Kidney epithelial cell (primary cell): Measurements from ENCODE around the gene TMEM208. TPM values are rescaled to one million over a fixed set of nuclear protein-coding genes. Genes with fewer than 3 reads are reported as not detected.

Experiments
- DNase-seq: peaks from one replicate; pipeline ENCODE4 v3.0.0-alpha.2; 2010; ENCODE audit warnings: low read depth
- H3K27me3 ChIP-seq: 2 replicates; pipeline ENCODE4 v1.6.0; 2011; ENCODE audit warnings: low read length; ENCODE audit not compliant: control insufficient read depth, insufficient read depth
- H3K36me3 ChIP-seq: 2 replicates; pipeline ENCODE4 v1.5.1; 2011; ENCODE audit warnings: low read length; ENCODE audit not compliant: control insufficient read depth, insufficient read depth
- H3K4me3 ChIP-seq: 2 replicates; pipeline ENCODE4 v1.5.1; 2011; ENCODE audit warnings: low read depth, mild to moderate bottlenecking, control low read depth, low read length
- total RNA-seq: library from RNA; depleted of rRNA; stranded (reverse); fragments of >200 nt; gene quantifications from 2 replicates; pipeline ENCODE4 v1.2.3, GENCODE V29; 2015
- TF ChIP-seq, protein P1 (sequence below): IDR thresholded peaks from 2 replicates; pipeline ENCODE4 v1.5.1; 2011; ENCODE audit warnings: mild to moderate bottlenecking, moderate library complexity, low read length, control low read depth, inconsistent platforms; ENCODE audit not compliant: insufficient read depth, poor library complexity, severe bottlenecking

The TMEM208 gene
- total RNA-seq, 1 donor from 2014 or later: 59.3 TPM

DNA sequence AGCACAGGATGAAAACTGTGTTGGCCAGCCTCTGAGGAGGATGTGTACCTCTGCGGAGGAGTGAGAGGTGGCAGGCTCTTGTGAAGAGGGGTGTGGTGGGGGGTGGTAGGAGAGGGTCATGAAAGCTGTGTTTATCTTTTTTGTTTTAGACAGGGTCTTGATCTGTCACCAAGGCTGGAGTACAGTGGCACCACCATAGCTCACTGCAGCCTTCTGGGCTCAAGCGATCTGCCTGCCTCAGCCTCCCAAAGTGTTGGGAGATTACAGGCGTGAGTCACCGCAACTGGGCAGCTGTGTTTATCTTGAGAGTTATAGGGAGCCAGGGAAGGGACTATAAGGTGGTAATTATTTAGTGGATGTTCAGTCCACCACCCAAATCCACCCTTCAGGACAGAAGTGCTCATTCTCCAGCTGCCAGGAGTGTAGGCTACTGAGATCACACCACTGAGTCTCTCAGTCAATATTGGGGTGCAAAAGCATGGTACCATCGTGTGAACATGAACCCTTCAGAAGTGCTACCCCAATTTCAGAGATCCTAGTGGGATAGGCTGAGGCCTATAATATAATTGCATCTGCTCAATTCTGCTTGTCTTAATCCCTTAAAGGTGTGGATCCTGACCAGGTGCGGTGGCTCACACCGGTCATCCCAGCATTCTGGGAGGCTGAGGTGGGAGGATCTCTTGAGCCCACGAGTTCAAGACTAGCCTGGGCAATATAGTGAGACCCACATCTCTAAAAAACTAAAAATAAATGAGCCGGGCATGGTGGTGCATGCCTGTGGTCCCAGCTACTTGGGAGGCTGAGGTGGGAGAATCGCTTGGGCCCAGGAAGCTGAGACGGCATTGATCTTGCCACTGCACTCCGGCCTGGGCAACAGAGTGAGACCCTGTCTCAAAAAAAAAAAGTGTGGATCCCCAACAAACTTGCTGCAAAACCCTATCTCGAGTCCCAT is 36.2 kb upstream of the TMEM208 start:
- no peaks in the 10 kb centered on the region for H3K27me3 ChIP-seq

DNA sequence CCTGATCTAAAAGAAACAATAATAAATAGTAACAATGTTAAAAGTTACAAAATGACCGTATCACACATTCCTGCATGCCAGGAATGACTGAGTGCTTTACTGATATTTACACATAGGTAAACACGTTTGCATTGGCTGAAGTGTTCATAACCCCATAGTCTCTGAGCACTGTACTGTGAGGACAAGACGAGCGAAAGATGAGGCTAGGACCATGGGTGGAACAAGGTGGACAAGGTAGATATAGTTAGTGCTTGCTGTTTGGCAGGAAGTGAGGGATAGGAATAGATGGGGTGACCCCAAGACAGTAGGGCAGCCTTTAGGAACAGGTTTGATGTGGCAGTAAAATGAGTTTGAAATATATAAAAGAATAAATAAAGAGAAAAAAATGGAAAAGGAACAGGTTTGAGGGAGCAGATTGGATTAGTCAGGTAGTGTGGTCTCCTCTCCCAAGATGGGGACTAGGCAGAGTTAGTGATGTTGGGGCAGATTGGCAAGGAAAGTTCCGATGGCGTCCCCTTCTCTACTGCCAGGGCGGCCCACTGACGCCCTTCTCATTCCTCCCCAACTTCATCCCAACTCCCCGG is 35.4 kb upstream of the TMEM208 start:
- TF ChIP-seq, protein P1, sequence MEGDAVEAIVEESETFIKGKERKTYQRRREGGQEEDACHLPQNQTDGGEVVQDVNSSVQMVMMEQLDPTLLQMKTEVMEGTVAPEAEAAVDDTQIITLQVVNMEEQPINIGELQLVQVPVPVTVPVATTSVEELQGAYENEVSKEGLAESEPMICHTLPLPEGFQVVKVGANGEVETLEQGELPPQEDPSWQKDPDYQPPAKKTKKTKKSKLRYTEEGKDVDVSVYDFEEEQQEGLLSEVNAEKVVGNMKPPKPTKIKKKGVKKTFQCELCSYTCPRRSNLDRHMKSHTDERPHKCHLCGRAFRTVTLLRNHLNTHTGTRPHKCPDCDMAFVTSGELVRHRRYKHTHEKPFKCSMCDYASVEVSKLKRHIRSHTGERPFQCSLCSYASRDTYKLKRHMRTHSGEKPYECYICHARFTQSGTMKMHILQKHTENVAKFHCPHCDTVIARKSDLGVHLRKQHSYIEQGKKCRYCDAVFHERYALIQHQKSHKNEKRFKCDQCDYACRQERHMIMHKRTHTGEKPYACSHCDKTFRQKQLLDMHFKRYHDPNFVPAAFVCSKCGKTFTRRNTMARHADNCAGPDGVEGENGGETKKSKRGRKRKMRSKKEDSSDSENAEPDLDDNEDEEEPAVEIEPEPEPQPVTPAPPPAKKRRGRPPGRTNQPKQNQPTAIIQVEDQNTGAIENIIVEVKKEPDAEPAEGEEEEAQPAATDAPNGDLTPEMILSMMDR: no peak
- no peaks in the 10 kb centered on the region for H3K27me3 ChIP-seq
- H3K36me3 ChIP-seq: peaks cover 2% of the 10 kb centered on the region
- H3K4me3 ChIP-seq: peak overlapping the region; percentile 31
- DNase-seq: no peak

More for the DNA sequence above, 36.2 kb upstream of the TMEM208 start:
- Histone ChIP-seq H3K4me3 (no peak overlapping the region), H3K36me3 (no peaks in the 10 kb centered on the region)
- DNase-seq: no peak
- TF ChIP-seq, protein P1: no peak

DNA sequence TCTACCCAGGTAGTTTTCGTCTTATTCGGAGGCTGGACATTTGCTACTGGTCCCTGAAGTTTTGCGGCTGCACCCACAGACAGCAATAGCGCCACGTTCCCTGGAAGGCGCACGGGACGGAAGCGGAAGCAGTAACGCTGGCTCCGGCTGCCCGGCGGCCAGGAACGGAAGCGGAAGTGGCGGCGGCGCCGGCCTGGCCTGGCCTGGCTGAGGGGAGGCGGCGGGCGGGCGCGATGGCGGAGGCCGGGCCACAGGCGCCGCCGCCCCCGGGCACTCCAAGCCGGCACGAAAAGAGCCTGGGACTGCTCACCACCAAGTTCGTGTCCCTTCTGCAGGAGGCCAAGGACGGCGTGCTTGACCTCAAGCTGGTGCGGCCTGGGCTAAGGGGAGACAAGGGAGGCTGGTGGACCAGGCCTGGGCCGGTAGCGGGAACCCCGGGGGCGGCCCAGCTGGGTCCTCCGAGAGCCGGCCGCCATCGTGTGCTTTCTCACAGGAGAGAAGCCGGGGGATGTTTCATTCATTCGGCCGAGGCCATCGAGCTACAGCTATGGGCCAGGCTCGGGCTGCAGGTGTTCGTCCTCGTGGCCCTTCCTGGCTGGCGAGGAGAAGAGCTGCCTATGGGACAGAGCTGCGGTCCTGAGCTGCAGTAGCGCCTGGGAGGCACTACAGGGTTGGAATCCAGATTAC is 34.8 kb upstream of the TMEM208 start, which contains the start of gene E2F4:
Gene E2F4 (plus strand): TSS at position 161 of the 687 bp plus-strand sequence. CDS start 73 bp downstream, at position 234.
- Histone ChIP-seq H3K27me3 (no peaks in the 10 kb centered on the region), H3K4me3 (peak within 1 kb of the TSS; percentile 94), H3K36me3 (peaks cover 2% of the 10 kb centered on the region)
- TF ChIP-seq, protein P1: no peak
- no peak for DNase-seq

DNA sequence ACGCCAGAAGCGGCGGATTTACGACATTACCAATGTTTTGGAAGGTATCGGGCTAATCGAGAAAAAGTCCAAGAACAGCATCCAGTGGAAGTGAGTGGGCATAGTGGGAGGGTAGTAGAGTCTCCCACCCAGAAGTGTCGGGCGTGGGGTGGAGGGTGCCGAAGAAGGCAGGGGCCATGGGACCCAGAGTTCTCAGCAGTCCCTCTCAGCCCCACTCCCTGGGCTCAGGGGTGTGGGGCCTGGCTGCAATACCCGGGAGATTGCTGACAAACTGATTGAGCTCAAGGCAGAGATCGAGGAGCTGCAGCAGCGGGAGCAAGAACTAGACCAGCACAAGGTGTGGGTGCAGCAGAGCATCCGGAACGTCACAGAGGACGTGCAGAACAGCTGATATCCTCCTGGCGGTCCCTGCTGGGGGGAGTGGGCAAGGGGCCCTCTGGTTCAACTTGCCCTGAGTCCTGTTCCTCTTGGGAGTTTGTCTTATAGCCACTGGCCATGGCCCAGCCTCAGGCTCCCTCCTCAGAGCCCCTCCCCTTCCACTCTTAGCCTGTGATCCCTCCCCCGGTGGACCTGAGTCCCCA is 34.1 kb upstream of the TMEM208 start:
- H3K36me3 ChIP-seq: peaks cover 2% of the 10 kb centered on the region
- TF ChIP-seq, protein P1: no peak
- peak overlapping the region; percentile 94 for H3K4me3 ChIP-seq
- H3K27me3 ChIP-seq: no peaks in the 10 kb centered on the region
- no peak for DNase-seq

DNA sequence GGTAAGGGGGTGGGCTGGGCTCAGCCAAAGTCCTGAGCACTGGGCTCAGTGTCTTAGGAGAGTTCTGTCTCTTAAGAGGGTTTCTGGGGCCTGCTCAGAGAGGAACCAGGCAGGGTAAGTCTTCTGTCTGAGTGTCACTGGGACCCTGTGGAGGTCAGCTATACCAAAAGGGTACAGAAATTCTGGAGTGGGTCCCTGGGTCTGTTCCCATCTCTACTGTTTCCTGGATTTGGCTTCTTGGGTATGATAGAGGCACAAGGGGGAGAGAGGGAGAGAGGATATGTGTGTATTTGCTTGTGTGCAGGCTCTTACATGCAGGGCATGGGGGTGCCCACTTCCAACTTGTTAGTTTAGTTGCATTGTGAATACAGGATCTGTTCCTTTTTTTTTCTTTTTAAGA is 33.4 kb upstream of the TMEM208 start:
- H3K36me3 ChIP-seq: peaks cover 2% of the 10 kb centered on the region
- DNase-seq: no peak
- no peak overlapping the region for H3K4me3 ChIP-seq
- H3K27me3 ChIP-seq: no peaks in the 10 kb centered on the region
- TF ChIP-seq, protein P1: no peak
